Smooth muscle cell (in vitro differentiated cells): Measurements from ENCODE around the gene RAX2. TPM values are rescaled to one million over a fixed set of nuclear protein-coding genes. Genes with fewer than 3 reads are reported as not detected.

Source experiments
- DNase-seq: peaks from one replicate; lab custom pipeline; 2025; ENCODE audit not compliant: unreplicated experiment; lab: John Stamatoyannopoulos, UW
- H2AFZ ChIP-seq: fragments of 200-600 bp; sonication (generic); 2 replicates; pipeline ENCODE4 v1.6.0; 2016; ENCODE audit warnings: antibody characterized with exemption, low read depth, mild to moderate bottlenecking
- H3F3A ChIP-seq: fragments of 200-600 bp; sonication (generic); 2 replicates; pipeline ENCODE4 v1.6.0; 2017; ENCODE audit warnings: antibody characterized with exemption, low read depth
- H3K27ac ChIP-seq: fragments of 200-600 bp; sonication (generic); 2 replicates; pipeline ENCODE4 v1.5.1; 2016; ENCODE audit warnings: low read depth, mild to moderate bottlenecking
- H3K27me3 ChIP-seq: fragments of 200-600 bp; sonication (generic); 2 replicates; pipeline ENCODE4 v1.6.1; 2016; ENCODE audit warnings: low read depth, mild to moderate bottlenecking
- H3K36me3 ChIP-seq: fragments of 200-600 bp; sonication (generic); 2 replicates; pipeline ENCODE4 v1.5.1; 2016; ENCODE audit warnings: low read depth
- H3K4me1 ChIP-seq: fragments of 200-600 bp; sonication (generic); 2 replicates; pipeline ENCODE4 v1.5.1; 2016; ENCODE audit warnings: low read depth
- H3K4me2 ChIP-seq: fragments of 200-600 bp; sonication (generic); 2 replicates; pipeline ENCODE4 v1.6.0; 2016; ENCODE audit warnings: mild to moderate bottlenecking
- H3K4me3 ChIP-seq: fragments of 200-600 bp; sonication (generic); 2 replicates; pipeline ENCODE4 v1.5.1; 2016; ENCODE audit warnings: mild to moderate bottlenecking
- H3K79me2 ChIP-seq: fragments of 200-600 bp; sonication (generic); 2 replicates; pipeline ENCODE4 v1.6.0; 2016; ENCODE audit warnings: low read depth, mild to moderate bottlenecking
- H3K9ac ChIP-seq: fragments of 200-600 bp; sonication (generic); 2 replicates; pipeline ENCODE4 v1.6.0; 2016; ENCODE audit warnings: low read depth
- H3K9me3 ChIP-seq: fragments of 200-600 bp; sonication (generic); replicated peaks from 2 replicates; pipeline ENCODE4 v1.5.1; 2016; ENCODE audit warnings: low read depth
- H4K20me1 ChIP-seq: fragments of 200-600 bp; sonication (generic); 2 replicates; pipeline ENCODE4 v1.6.0; 2016; ENCODE audit warnings: low read depth
- WGBS: methylation state at CpG from one replicate; pipeline ENCODE4 v1.1.7; 2016; ENCODE audit warnings: low lambda C conversion rate; 5-methylcytosine and 5-hydroxymethylcytosine counted together
- polyA plus RNA-seq: library from polyadenylated mRNA; unstranded; fragments of >200 nt; fragmentation: Nextera tagmentation; extraction: Ambion mirVana; gene quantifications from 2 replicates; pipeline ENCODE4 v1.2.1, GENCODE V29; 2016
- total RNA-seq: library from RNA; depleted of rRNA; stranded (reverse); fragments of >200 nt; gene quantifications from 2 replicates; pipeline ENCODE4 v1.2.3, GENCODE V29; 2014
- TF ChIP-seq, protein P1 (sequence below): fragments of 200-600 bp; sonication (generic); IDR thresholded peaks from 2 replicates; pipeline ENCODE4 v1.5.1; 2017; ENCODE audit warnings: borderline replicate concordance, mild to moderate bottlenecking, antibody characterized with exemption; ENCODE audit not compliant: insufficient read depth, poor library complexity, severe bottlenecking

Gene RAX2
- total and polyA plus RNA-seq, 2 experiments from 2014 or later = not detected

DNA sequence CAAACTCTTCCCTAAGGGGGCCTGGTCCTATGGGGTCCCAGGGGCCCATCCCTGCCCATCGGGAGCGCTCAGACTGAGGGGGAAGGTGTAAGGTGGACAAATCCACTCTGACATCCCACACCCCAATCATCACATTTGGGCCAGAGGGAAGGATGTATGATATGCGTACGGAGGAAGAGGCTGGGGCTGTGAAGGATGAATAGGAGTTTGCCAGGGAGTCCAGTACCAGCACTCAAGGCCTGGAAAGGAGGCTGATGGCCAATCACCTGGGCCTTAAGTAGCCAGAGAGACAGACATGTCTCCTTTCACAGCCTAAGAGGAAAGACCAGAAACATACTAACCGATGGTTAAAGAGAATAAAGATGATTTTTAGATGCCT is 48.9 kb downstream of the RAX2 start:
- no peaks in the 10 kb centered on the region for H3K9me3 ChIP-seq
- H3K79me2 ChIP-seq = no peaks in the 10 kb centered on the region
- no peak for DNase-seq
- no peaks in the 10 kb centered on the region for H3F3A ChIP-seq
- H3K9ac ChIP-seq = no peak overlapping the region
- no peak overlapping the region for H3K4me3 ChIP-seq
- H4K20me1 ChIP-seq = no peaks in the 10 kb centered on the region
- TF ChIP-seq, protein P1, sequence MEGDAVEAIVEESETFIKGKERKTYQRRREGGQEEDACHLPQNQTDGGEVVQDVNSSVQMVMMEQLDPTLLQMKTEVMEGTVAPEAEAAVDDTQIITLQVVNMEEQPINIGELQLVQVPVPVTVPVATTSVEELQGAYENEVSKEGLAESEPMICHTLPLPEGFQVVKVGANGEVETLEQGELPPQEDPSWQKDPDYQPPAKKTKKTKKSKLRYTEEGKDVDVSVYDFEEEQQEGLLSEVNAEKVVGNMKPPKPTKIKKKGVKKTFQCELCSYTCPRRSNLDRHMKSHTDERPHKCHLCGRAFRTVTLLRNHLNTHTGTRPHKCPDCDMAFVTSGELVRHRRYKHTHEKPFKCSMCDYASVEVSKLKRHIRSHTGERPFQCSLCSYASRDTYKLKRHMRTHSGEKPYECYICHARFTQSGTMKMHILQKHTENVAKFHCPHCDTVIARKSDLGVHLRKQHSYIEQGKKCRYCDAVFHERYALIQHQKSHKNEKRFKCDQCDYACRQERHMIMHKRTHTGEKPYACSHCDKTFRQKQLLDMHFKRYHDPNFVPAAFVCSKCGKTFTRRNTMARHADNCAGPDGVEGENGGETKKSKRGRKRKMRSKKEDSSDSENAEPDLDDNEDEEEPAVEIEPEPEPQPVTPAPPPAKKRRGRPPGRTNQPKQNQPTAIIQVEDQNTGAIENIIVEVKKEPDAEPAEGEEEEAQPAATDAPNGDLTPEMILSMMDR = no peak
- WGBS = 68% methylated on average over 5 of the region's 5 CpGs
- no peak overlapping the region for H3K4me2 ChIP-seq
- peaks cover 7% of the 10 kb centered on the region for H3K4me1 ChIP-seq
- no peak overlapping the region for H2AFZ ChIP-seq
- no peaks in the 10 kb centered on the region for H3K36me3 ChIP-seq
- H3K27me3 ChIP-seq = peaks cover 41% of the 10 kb centered on the region
- H3K27ac ChIP-seq = no peak overlapping the region

GRCh38 chr19:3722443-3723109 is 49.5 kb downstream of the RAX2 start:
- 1% methylated on average over 18 of the region's 30 CpGs for WGBS
- Histone ChIP-seq H3K4me3 (peak overlapping the region; percentile 48), H3K4me1 (peaks cover 7% of the 10 kb centered on the region), H3K27me3 (peaks cover 41% of the 10 kb centered on the region), H3K27ac (no peak overlapping the region), H2AFZ (no peak overlapping the region), H3K79me2 (no peaks in the 10 kb centered on the region), H3K36me3 (no peaks in the 10 kb centered on the region), H3K4me2 (peak overlapping the region; percentile 75), H3F3A (no peaks in the 10 kb centered on the region), H3K9ac (no peak overlapping the region), H4K20me1 (no peaks in the 10 kb centered on the region), H3K9me3 (no peaks in the 10 kb centered on the region)
- TF ChIP-seq, protein P1 = no peak
- no peak for DNase-seq

DNA sequence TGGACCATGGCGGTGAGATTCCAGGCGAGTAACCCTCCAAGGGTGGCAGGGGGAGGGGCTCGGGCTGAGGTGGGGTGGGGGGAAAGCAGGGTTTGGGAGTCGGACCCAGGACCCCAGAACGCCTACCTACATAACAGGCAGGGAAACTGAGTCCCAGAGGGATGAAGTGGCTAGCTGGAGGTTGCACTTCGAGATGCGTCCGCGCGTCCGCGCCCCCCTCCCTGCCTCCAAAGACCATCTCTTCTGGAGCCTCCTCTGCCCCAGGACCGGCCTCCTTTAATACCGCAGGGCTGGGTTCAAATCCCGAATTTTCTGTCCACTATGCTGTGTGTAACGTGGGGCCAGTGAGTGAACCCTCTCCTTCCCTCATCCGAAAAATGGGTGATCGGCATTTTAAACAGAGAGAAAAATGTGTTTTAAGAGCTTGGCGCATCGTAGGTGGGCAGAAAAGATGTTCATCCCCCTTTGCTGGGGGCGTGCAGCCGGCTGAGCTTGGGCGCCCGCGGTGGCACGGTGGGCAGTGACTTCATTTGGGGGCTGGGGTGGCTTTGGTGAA is 50.1 kb downstream of the RAX2 start:
- TF ChIP-seq, protein P1 = no peak
- H3K9me3 ChIP-seq = no peaks in the 10 kb centered on the region
- no peak overlapping the region for H3K27ac ChIP-seq
- H3K4me1 ChIP-seq = peaks cover 7% of the 10 kb centered on the region
- no peaks in the 10 kb centered on the region for H4K20me1 ChIP-seq
- H3K36me3 ChIP-seq = no peaks in the 10 kb centered on the region
- H3K27me3 ChIP-seq = peaks cover 41% of the 10 kb centered on the region
- no peaks in the 10 kb centered on the region for H3F3A ChIP-seq
- WGBS = 6% methylated on average over 22 of the region's 26 CpGs
- no peak overlapping the region for H2AFZ ChIP-seq
- H3K4me2 ChIP-seq = peak overlapping the region; percentile 75
- no peak overlapping the region for H3K9ac ChIP-seq
- no peaks in the 10 kb centered on the region for H3K79me2 ChIP-seq
- DNase-seq = no peak
- H3K4me3 ChIP-seq = peak overlapping the region; percentile 48
